B cell (primary cell): Measurements from ENCODE around the gene SHLD1.
"Not testable (repeated sequence)": the region's sequence is repeated elsewhere in the genome, so short reads cannot be mapped to it uniquely, and the experiment has no call there.

ENCODE experiments used
- CTCF ChIP-seq: fragments of 200-600 bp; IDR thresholded peaks from one replicate; pipeline ENCODE4 v1.8.0; 2022; ENCODE audit warnings: antibody characterized with exemption, mild to moderate bottlenecking
- EZH2 ChIP-seq: IDR thresholded peaks from 2 replicates; pipeline ENCODE4 v1.6.1; 2012; ENCODE audit warnings: borderline replicate concordance, low read depth, mild to moderate bottlenecking, moderate library complexity, low read length; ENCODE audit not compliant: insufficient read depth, poor library complexity, severe bottlenecking

DNA sequence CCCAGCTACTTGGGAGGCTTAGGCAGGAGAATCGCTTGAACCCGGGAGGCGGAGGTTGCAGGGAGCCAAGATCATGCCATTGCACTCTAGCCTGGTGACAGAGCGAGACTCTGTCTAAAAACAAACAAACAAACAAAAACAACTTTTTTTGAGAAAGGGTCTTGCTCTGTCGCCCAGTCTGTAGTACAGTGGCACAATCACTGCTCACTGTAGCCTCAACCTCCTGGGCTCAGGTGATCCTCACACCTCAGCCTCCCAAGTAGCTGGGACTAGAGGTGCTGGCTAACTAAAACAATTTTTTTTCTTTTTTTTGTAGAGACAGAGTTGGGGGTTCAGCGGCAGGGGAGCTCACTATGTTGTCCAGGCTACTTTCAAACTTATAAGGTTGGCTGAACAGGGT lies 28.8 kb upstream of the SHLD1 start:
- TF ChIP-seq CTCF, EZH2: not testable (repeated sequence)
